Liver (tissue), 9 donors: ENCODE results near the gene HIP1R. TPM values are rescaled to one million over a fixed set of nuclear protein-coding genes. Genes with fewer than 3 reads are reported as not detected.

Experiments
- DNase-seq: peaks from one replicate; pipeline ENCODE4 v3.0.0-alpha.2; 2017; ENCODE audit warnings: low spot score
- H3K27ac ChIP-seq, 2 donors: one replicate each; pipeline ENCODE4 v1.7.0; 2013; ENCODE audit warnings: inconsistent platforms in 2 of 2, low read length in 2 of 2, control low read depth in 1 of 2, low read depth in 1 of 2, mild to moderate bottlenecking in 1 of 2
- H3K27me3 ChIP-seq, 4 donors: one replicate each; pipeline versions ENCODE4 v1.6.1 to v1.7.0; 2013; ENCODE audit warnings: low read length in 3 of 4, inconsistent platforms in 1 of 4, mild to moderate bottlenecking in 1 of 4, moderate library complexity in 1 of 4; ENCODE audit not compliant: control insufficient read depth in 4 of 4, insufficient read depth in 4 of 4
- H3K36me3 ChIP-seq, 4 donors: one replicate each; pipeline versions ENCODE4 v1.6.1 to v1.7.0; 2013; ENCODE audit warnings: low read length in 3 of 4, mild to moderate bottlenecking in 3 of 4, low read depth in 1 of 4, moderate library complexity in 1 of 4; ENCODE audit not compliant: control insufficient read depth in 4 of 4, insufficient read depth in 3 of 4
- H3K4me1 ChIP-seq, 4 donors: one replicate each; pipeline versions ENCODE4 v1.6.1 to v1.7.0; 2013; ENCODE audit warnings: low read length in 3 of 4, mild to moderate bottlenecking in 3 of 4, moderate library complexity in 1 of 4; ENCODE audit not compliant: control insufficient read depth in 4 of 4, insufficient read depth in 4 of 4
- H3K4me3 ChIP-seq, 3 donors: one replicate each; pipeline versions ENCODE4 v1.6.1 to v1.7.0; 2013; ENCODE audit warnings: low read length in 3 of 3, control low read depth in 1 of 3, low read depth in 1 of 3, mild to moderate bottlenecking in 1 of 3
- H3K9ac ChIP-seq, 2 donors: one replicate each; pipeline ENCODE4 v1.7.0; 2013; ENCODE audit warnings: low read length in 2 of 2, mild to moderate bottlenecking in 2 of 2, moderate library complexity in 2 of 2, control low read depth in 1 of 2, low read depth in 1 of 2
- H3K9me3 ChIP-seq, 4 donors: one replicate each; pipeline versions ENCODE4 v1.6.1 to v1.7.0; 2013; ENCODE audit warnings: low read length in 3 of 4; ENCODE audit not compliant: control insufficient read depth in 4 of 4
- ATF3 ChIP-seq: IDR thresholded peaks from 2 replicates; pipeline ENCODE4 v1.6.1; 2016; ENCODE audit warnings: antibody characterized with exemption
- CTCF ChIP-seq: fragments of 150-350 bp; IDR thresholded peaks from 2 replicates; pipeline ENCODE4 v1.5.1; 2017; ENCODE audit warnings: improper control_type of control experiment, low read depth, low read length; ENCODE audit not compliant: missing input control
- EGR1 ChIP-seq, 2 donors: IDR thresholded peaks; 2 replicates each; pipeline ENCODE4 v1.6.1; 2016 to 2018; ENCODE audit warnings: antibody characterized with exemption in 2 of 2, low read depth in 2 of 2
- FOXA1 ChIP-seq: IDR thresholded peaks from 2 replicates; pipeline ENCODE4 v1.6.1; 2016; ENCODE audit warnings: antibody characterized with exemption
- FOXA2 ChIP-seq: IDR thresholded peaks from 2 replicates; pipeline ENCODE4 v1.6.1; 2016; ENCODE audit warnings: antibody characterized with exemption
- GABPA ChIP-seq, 2 donors: IDR thresholded peaks in 1 of 2; conservative IDR thresholded peaks in 1 of 2; 2 replicates each; pipeline ENCODE4 v1.6.1; 2016; ENCODE audit warnings: antibody characterized with exemption in 2 of 2, mild to moderate bottlenecking in 1 of 2, moderate library complexity in 1 of 2
- HNF4A ChIP-seq, 2 donors: conservative IDR thresholded peaks; 2 replicates each; pipeline ENCODE4 v1.6.1; 2016; ENCODE audit warnings: antibody characterized with exemption in 2 of 2, mild to moderate bottlenecking in 2 of 2
- HNF4G ChIP-seq: IDR thresholded peaks from 2 replicates; pipeline ENCODE4 v1.6.1; 2016; ENCODE audit warnings: antibody characterized with exemption
- JUND ChIP-seq, 2 donors: IDR thresholded peaks; 2 replicates each; pipeline ENCODE4 v1.6.1; 2016; ENCODE audit warnings: antibody characterized with exemption in 2 of 2
- MAX ChIP-seq: IDR thresholded peaks from 2 replicates; pipeline ENCODE4 v1.6.1; 2016; ENCODE audit warnings: antibody characterized with exemption
- NR2F2 ChIP-seq: IDR thresholded peaks from 2 replicates; pipeline ENCODE4 v1.6.1; 2016; ENCODE audit warnings: antibody characterized with exemption
- RAD21 ChIP-seq, 2 donors: IDR thresholded peaks; 2 replicates each; pipeline ENCODE4 v1.6.1; 2016; ENCODE audit warnings: antibody characterized with exemption in 2 of 2, mild to moderate bottlenecking in 2 of 2
- REST ChIP-seq: IDR thresholded peaks from 2 replicates; pipeline ENCODE4 v1.6.1; 2016; ENCODE audit warnings: antibody characterized with exemption, mild to moderate bottlenecking
- RXRA ChIP-seq, 2 donors: IDR thresholded peaks; 2 replicates each; pipeline ENCODE4 v1.6.1; 2017 to 2018; ENCODE audit warnings: antibody characterized with exemption in 2 of 2, mild to moderate bottlenecking in 1 of 2
- SP1 ChIP-seq: IDR thresholded peaks from 2 replicates; pipeline ENCODE4 v1.6.1; 2018; ENCODE audit warnings: antibody characterized with exemption, mild to moderate bottlenecking
- TAF1 ChIP-seq: conservative IDR thresholded peaks from 2 replicates; pipeline ENCODE4 v1.6.1; 2016; ENCODE audit warnings: antibody characterized with exemption, mild to moderate bottlenecking
- YY1 ChIP-seq: IDR thresholded peaks from 2 replicates; pipeline ENCODE4 v1.6.1; 2016; ENCODE audit warnings: antibody characterized with exemption, mild to moderate bottlenecking
- ZBTB33 ChIP-seq: IDR thresholded peaks from 2 replicates; pipeline ENCODE4 v1.6.1; 2016; ENCODE audit warnings: antibody characterized with exemption
- WGBS: extraction: QIAGEN DNeasy Blood & Tissue Kit; methylation state at CpG from one replicate; pipeline ENCODE4 v1.1.7; 2013; 5-methylcytosine and 5-hydroxymethylcytosine counted together
- polyA plus RNA-seq, 2 donors: library from polyadenylated mRNA; stranded (reverse) in 1 of 2; unstranded in 1 of 2; fragments of 200-250 nt in 1 of 2; fragments of >200 nt in 1 of 2; fragmentation: Nextera tagmentation in 1 of 2; extraction: Ambion mirVana in 1 of 2; gene quantifications; one replicate each; pipeline versions ENCODE4 v1.2.1 to v1.2.3, GENCODE V29; 2013 to 2015
- total RNA-seq, 2 donors: library from RNA; depleted of rRNA; stranded (reverse); fragments of >200 nt; gene quantifications; one replicate each; pipeline ENCODE4 v1.2.3, GENCODE V29; 2014
- donor health status: healthy.
- donor health status: healthy.
- donor health status: healthy.
- donor health status: healthy.
- donor health status: healthy.

The HIP1R gene
- total and polyA plus RNA-seq, 4 donors = 12.4 to 52.5 (median 17.0) TPM

- Histone ChIP-seq H3K9ac (no peak overlapping the region), H3K4me1 (no peaks in the 10 kb centered on the region), H3K36me3 (no peaks in the 10 kb centered on the region), H3K4me3 (no peak overlapping the region), H3K27me3 (no peaks in the 10 kb centered on the region), H3K9me3 (no peaks in the 10 kb centered on the region), H3K27ac (no peak overlapping the region)
- 60% methylated on average over 3 of the region's 3 CpGs for WGBS
- no peak for DNase-seq
- no peak for TF ChIP-seq RAD21 (IDR thresholded peaks at IDR 0.05)
- TF ChIP-seq FOXA1 = no peak
- no peak for TF ChIP-seq FOXA2
- TF ChIP-seq JUND (IDR thresholded peaks at IDR 0.05) = no peak
- no peak for TF ChIP-seq SP1
- no peak for TF ChIP-seq NR2F2
- TF ChIP-seq REST = no peak
- TF ChIP-seq HNF4A (conservative IDR thresholded peaks at IDR 0.05) = no peak
- TF ChIP-seq RXRA (IDR thresholded peaks at IDR 0.05) = no peak
- TF ChIP-seq ZBTB33 = no peak
- no peak for TF ChIP-seq CTCF
- no peak for TF ChIP-seq EGR1 (IDR thresholded peaks at IDR 0.05; ENCODE audit: low read depth in 2 of 2)
- no peak for TF ChIP-seq TAF1
- no peak for TF ChIP-seq GABPA (IDR thresholded peaks at IDR 0.05 in 1 of 2, conservative IDR thresholded peaks at IDR 0.05 in 1 of 2)
- TF ChIP-seq MAX = no peak
- TF ChIP-seq YY1 = no peak
- no peak for TF ChIP-seq ATF3
These were observed 23.5 kb upstream of the HIP1R start for GRCh38 chr12:122811777-122812176.

- no peak overlapping the region for H3K27ac ChIP-seq
- WGBS = 84% methylated on average over 10 of the region's 10 CpGs
- DNase-seq = no peak
These were observed 21.9 kb upstream of the HIP1R start for GRCh38 chr12:122813310-122813713.

More at GRCh38 chr12:122813310-122813713, 21.9 kb upstream of the HIP1R start:
- no peak overlapping the region for H3K9ac ChIP-seq
- no peaks in the 10 kb centered on the region for H3K4me1 ChIP-seq
- no peak overlapping the region for H3K4me3 ChIP-seq
- TF ChIP-seq HNF4G (no peak), HNF4A (conservative IDR thresholded peaks at IDR 0.05) (no peak), NR2F2 (no peak), FOXA1 (no peak), TAF1 (no peak), EGR1 (IDR thresholded peaks at IDR 0.05; ENCODE audit: low read depth in 2 of 2) (no peak), CTCF (no peak), JUND (IDR thresholded peaks at IDR 0.05) (no peak), RAD21 (IDR thresholded peaks at IDR 0.05) (no peak), FOXA2 (no peak), GABPA (IDR thresholded peaks at IDR 0.05 in 1 of 2, conservative IDR thresholded peaks at IDR 0.05 in 1 of 2) (no peak), MAX (no peak), RXRA (IDR thresholded peaks at IDR 0.05) (no peak)
- H3K27me3 ChIP-seq = no peaks in the 10 kb centered on the region
- no peaks in the 10 kb centered on the region for H3K36me3 ChIP-seq
- no peaks in the 10 kb centered on the region for H3K9me3 ChIP-seq
